ENCODE results near the gene NR4A2.
A peak's percentile ranks its signal among the peaks of the same experiment; 100 is the strongest.

NR4A2 gene

GRCh38 chr2:156343940-156344301 is 11.4 kb upstream of the NR4A2 start:
- Mint-ChIP-seq H3K4me1 (ENCODE audit: low read depth) (peaks cover 28% of the 10 kb centered on the region), H3K27ac (no peak overlapping the region), H3K9me3 (no peaks in the 10 kb centered on the region), H3K4me3 (no peak overlapping the region), H3K27me3 (ENCODE audit: low read depth) (no peaks in the 10 kb centered on the region), H3K36me3 (ENCODE audit: low read depth) (no peaks in the 10 kb centered on the region)

- Mint-ChIP-seq H3K4me1 (ENCODE audit: low read depth) (peaks cover 32% of the 10 kb centered on the region), H3K4me3 (peak overlapping the region; percentile 70), H3K9me3 (no peaks in the 10 kb centered on the region), H3K27ac (peak overlapping the region; percentile 89), H3K36me3 (ENCODE audit: low read depth) (no peaks in the 10 kb centered on the region), H3K27me3 (ENCODE audit: low read depth) (no peaks in the 10 kb centered on the region)
These were observed 10.8 kb upstream of the NR4A2 start for GRCh38 chr2:156343096-156343939.

- H3K4me1 Mint-ChIP-seq (ENCODE audit: low read depth): peaks cover 34% of the 10 kb centered on the region
- no peaks in the 10 kb centered on the region for H3K9me3 Mint-ChIP-seq
- H3K4me3 Mint-ChIP-seq: peak overlapping the region; percentile 89
- peak overlapping the region; percentile 98 for H3K27ac Mint-ChIP-seq
- no peaks in the 10 kb centered on the region for H3K27me3 Mint-ChIP-seq (ENCODE audit: low read depth)
- H3K36me3 Mint-ChIP-seq (ENCODE audit: low read depth): no peaks in the 10 kb centered on the region
These were observed 10.0 kb upstream of the NR4A2 start for GRCh38 chr2:156342254-156343095.

- peak overlapping the region; percentile 98 for H3K27ac Mint-ChIP-seq
- peaks cover 34% of the 10 kb centered on the region for H3K4me1 Mint-ChIP-seq (ENCODE audit: low read depth)
- no peaks in the 10 kb centered on the region for H3K36me3 Mint-ChIP-seq (ENCODE audit: low read depth)
- no peaks in the 10 kb centered on the region for H3K9me3 Mint-ChIP-seq
- H3K27me3 Mint-ChIP-seq (ENCODE audit: low read depth): no peaks in the 10 kb centered on the region
- H3K4me3 Mint-ChIP-seq: peak overlapping the region; percentile 89
These were observed 9.1 kb upstream of the NR4A2 start for GRCh38 chr2:156341452-156342253.

- Mint-ChIP-seq H3K9me3 (no peaks in the 10 kb centered on the region), H3K27ac (peak overlapping the region; percentile 98), H3K27me3 (ENCODE audit: low read depth) (no peaks in the 10 kb centered on the region), H3K4me3 (peak overlapping the region; percentile 89), H3K36me3 (ENCODE audit: low read depth) (no peaks in the 10 kb centered on the region), H3K4me1 (ENCODE audit: low read depth) (peaks cover 34% of the 10 kb centered on the region)
These were observed 8.4 kb upstream of the NR4A2 start for GRCh38 chr2:156340804-156341451.

- H3K9me3 Mint-ChIP-seq: no peaks in the 10 kb centered on the region
- H3K36me3 Mint-ChIP-seq (ENCODE audit: low read depth): no peaks in the 10 kb centered on the region
- no peaks in the 10 kb centered on the region for H3K27me3 Mint-ChIP-seq (ENCODE audit: low read depth)
- peak overlapping the region; percentile 89 for H3K4me3 Mint-ChIP-seq
- H3K4me1 Mint-ChIP-seq (ENCODE audit: low read depth): peaks cover 39% of the 10 kb centered on the region
- H3K27ac Mint-ChIP-seq: peak overlapping the region; percentile 98
These were observed 7.9 kb upstream of the NR4A2 start for GRCh38 chr2:156340377-156340776.

GRCh38 chr2:156339865-156340264 is 7.3 kb upstream of the NR4A2 start:
- peaks cover 41% of the 10 kb centered on the region for H3K4me1 Mint-ChIP-seq (ENCODE audit: low read depth)
- no peak overlapping the region for H3K4me3 Mint-ChIP-seq
- H3K27me3 Mint-ChIP-seq (ENCODE audit: low read depth): no peaks in the 10 kb centered on the region
- H3K36me3 Mint-ChIP-seq (ENCODE audit: low read depth): no peaks in the 10 kb centered on the region
- H3K27ac Mint-ChIP-seq: peak overlapping the region; percentile 31
- no peaks in the 10 kb centered on the region for H3K9me3 Mint-ChIP-seq

- Mint-ChIP-seq H3K27me3 (ENCODE audit: low read depth) (no peaks in the 10 kb centered on the region), H3K4me1 (ENCODE audit: low read depth) (peaks cover 41% of the 10 kb centered on the region), H3K27ac (peak overlapping the region; percentile 19), H3K4me3 (peak overlapping the region; percentile 14), H3K9me3 (no peaks in the 10 kb centered on the region), H3K36me3 (ENCODE audit: low read depth) (no peaks in the 10 kb centered on the region)
These were observed 6.8 kb upstream of the NR4A2 start for GRCh38 chr2:156339110-156339847.

- Mint-ChIP-seq H3K27me3 (ENCODE audit: low read depth) (no peaks in the 10 kb centered on the region), H3K4me3 (no peak overlapping the region), H3K9me3 (no peaks in the 10 kb centered on the region), H3K36me3 (ENCODE audit: low read depth) (no peaks in the 10 kb centered on the region), H3K27ac (peak overlapping the region; percentile 62), H3K4me1 (ENCODE audit: low read depth) (peaks cover 41% of the 10 kb centered on the region)
These were observed 6.1 kb upstream of the NR4A2 start for GRCh38 chr2:156338578-156338977.

- Mint-ChIP-seq H3K27me3 (ENCODE audit: low read depth) (peaks cover 20% of the 10 kb centered on the region), H3K27ac (peak overlapping the region; percentile 93), H3K9me3 (no peaks in the 10 kb centered on the region), H3K4me3 (peak overlapping the region; percentile 90), H3K36me3 (ENCODE audit: low read depth) (peaks cover 3% of the 10 kb centered on the region), H3K4me1 (ENCODE audit: low read depth) (peaks cover 51% of the 10 kb centered on the region)
These were observed 2.3 kb upstream of the NR4A2 start for GRCh38 chr2:156334496-156335478.

GRCh38 chr2:156333951-156334495 is 1.5 kb upstream of the NR4A2 start:
- peaks cover 25% of the 10 kb centered on the region for H3K27me3 Mint-ChIP-seq (ENCODE audit: low read depth)

GRCh38 chr2:156333274-156333950 is 891 bp upstream of the NR4A2 start:
- Mint-ChIP-seq H3K4me3 (peak overlapping the region; percentile 90), H3K9me3 (no peaks in the 10 kb centered on the region), H3K27me3 (ENCODE audit: low read depth) (peaks cover 25% of the 10 kb centered on the region), H3K36me3 (ENCODE audit: low read depth) (peaks cover 12% of the 10 kb centered on the region), H3K4me1 (ENCODE audit: low read depth) (peaks cover 46% of the 10 kb centered on the region), H3K27ac (peak overlapping the region; percentile 93)

More at GRCh38 chr2:156333951-156334495, 1.5 kb upstream of the NR4A2 start:
- Mint-ChIP-seq H3K27ac (peak overlapping the region; percentile 93), H3K9me3 (no peaks in the 10 kb centered on the region), H3K36me3 (ENCODE audit: low read depth) (peaks cover 7% of the 10 kb centered on the region), H3K4me1 (ENCODE audit: low read depth) (peaks cover 50% of the 10 kb centered on the region), H3K4me3 (peak overlapping the region; percentile 90)
